AG09319 (cell line): ENCODE data around the gene CCDC71L.

Source experiments
- DNase-seq: peaks from one replicate; pipeline ENCODE4 v3.0.0-alpha.2; 2010; ENCODE audit warnings: low read depth; ENCODE audit errors: extremely low read depth
- TF ChIP-seq, protein P1 (sequence below): IDR thresholded peaks from 2 replicates; pipeline ENCODE4 v1.5.1; 2011; ENCODE audit warnings: low read depth, mild to moderate bottlenecking, inconsistent platforms, low read length, moderate library complexity

The CCDC71L gene

DNA sequence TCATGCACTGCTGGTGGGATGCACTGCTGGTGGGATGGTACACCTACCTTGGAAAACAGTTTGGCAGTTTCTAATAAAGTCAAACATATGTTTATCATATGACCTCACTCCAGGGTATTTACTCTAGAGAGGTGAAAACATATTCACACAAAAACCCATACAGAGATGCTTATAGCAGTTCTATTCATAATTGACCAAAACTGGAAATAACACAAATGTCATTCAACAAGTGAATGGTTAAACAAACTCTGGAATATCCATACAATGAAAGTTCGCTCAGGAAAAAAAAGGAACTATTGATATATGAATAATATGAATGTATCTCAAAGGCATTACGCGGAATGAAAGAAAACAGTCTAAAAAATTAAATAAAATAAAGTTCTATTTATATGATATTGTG is 19.5 kb downstream of the CCDC71L start:
- DNase-seq: no peak
- TF ChIP-seq, protein P1, sequence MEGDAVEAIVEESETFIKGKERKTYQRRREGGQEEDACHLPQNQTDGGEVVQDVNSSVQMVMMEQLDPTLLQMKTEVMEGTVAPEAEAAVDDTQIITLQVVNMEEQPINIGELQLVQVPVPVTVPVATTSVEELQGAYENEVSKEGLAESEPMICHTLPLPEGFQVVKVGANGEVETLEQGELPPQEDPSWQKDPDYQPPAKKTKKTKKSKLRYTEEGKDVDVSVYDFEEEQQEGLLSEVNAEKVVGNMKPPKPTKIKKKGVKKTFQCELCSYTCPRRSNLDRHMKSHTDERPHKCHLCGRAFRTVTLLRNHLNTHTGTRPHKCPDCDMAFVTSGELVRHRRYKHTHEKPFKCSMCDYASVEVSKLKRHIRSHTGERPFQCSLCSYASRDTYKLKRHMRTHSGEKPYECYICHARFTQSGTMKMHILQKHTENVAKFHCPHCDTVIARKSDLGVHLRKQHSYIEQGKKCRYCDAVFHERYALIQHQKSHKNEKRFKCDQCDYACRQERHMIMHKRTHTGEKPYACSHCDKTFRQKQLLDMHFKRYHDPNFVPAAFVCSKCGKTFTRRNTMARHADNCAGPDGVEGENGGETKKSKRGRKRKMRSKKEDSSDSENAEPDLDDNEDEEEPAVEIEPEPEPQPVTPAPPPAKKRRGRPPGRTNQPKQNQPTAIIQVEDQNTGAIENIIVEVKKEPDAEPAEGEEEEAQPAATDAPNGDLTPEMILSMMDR: no peak

- peak; percentile 49 for DNase-seq
- TF ChIP-seq, protein P1: no peak
Measured at GRCh38 chr7:106640368-106641141, 20.4 kb downstream of the CCDC71L start.

GRCh38 chr7:106639476-106640334 is 21.3 kb downstream of the CCDC71L start:
- DNase-seq: no peak
- TF ChIP-seq, protein P1: no peak

DNA sequence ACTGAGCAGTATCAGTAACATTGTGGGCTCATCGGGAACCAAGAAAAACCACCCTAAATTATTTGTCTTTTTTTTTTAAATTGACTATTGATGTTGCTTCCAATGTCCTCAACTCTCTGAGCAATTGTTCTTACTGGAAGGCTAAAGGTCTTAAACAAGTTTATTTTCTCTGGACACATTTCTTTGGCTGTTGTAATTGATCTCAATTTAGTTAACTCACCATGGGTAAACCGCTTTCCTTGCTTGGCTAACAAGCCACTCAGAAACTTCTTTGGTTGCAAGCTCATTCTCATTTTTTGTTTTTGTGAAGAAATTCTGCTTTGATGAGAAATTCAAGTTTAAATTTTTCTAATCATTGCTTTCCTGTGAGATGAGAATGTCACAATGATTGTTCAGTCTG is 25.5 kb downstream of the CCDC71L start:
- TF ChIP-seq, protein P1: no peak
- DNase-seq: no peak

- TF ChIP-seq, protein P1: no peak
- DNase-seq: no peak
Measured at GRCh38 chr7:106634958-106635357, 26.0 kb downstream of the CCDC71L start.

- no peak for DNase-seq
- TF ChIP-seq, protein P1: no peak
Measured at GRCh38 chr7:106630648-106631047, 30.3 kb downstream of the CCDC71L start.

DNA sequence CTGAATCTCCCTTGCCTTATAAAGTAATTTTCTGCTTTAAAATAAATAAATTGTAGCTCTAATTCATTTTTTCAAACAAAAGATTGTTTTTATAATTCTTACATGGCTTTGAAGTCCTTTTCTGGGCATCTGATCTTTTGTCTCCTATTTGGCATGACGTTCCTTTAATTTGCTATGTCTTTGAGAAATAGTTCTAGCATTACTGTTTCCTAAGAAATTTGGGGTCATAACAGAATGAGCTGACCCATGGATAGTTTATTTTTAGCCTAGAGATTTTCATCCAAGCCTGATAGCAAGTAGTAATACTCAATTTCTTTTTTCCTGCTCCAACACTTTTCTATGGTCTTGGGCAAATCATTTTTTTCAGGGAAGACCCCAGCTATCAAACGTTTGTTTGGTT is 31.4 kb downstream of the CCDC71L start:
- no peak for DNase-seq
- TF ChIP-seq, protein P1: no peak
